HL-60 (cell line): ENCODE results near the gene ARID2.

Experiments
- CTCF ChIP-seq: IDR thresholded peaks from one replicate; pipeline ENCODE4 v1.5.1; 2011; ENCODE audit warnings: low read length, control low read depth, inconsistent platforms; ENCODE audit not compliant: insufficient read depth
- GABPA ChIP-seq: IDR thresholded peaks from 2 replicates; pipeline ENCODE4 v1.6.1; 2012; ENCODE audit warnings: low read depth
- POLR2AphosphoS5 ChIP-seq: IDR thresholded peaks from 2 replicates; pipeline ENCODE4 v1.6.1; 2012; ENCODE audit warnings: low read depth
- REST ChIP-seq: IDR thresholded peaks from 2 replicates; pipeline ENCODE4 v1.6.1; 2012; ENCODE audit warnings: low read depth; ENCODE audit not compliant: insufficient replicate concordance

- TF ChIP-seq CTCF (no peak), REST (no peak), POLR2AphosphoS5 (no peak), GABPA (no peak)
Measured at GRCh38 chr12:45934956-45935355, 205.4 kb downstream of the ARID2 start.
